ENCODE measurements around the gene NAA15.
"Not testable (repeated sequence)": the region's sequence is repeated elsewhere in the genome, so short reads cannot be mapped to it uniquely, and the experiment has no call there.

DNA sequence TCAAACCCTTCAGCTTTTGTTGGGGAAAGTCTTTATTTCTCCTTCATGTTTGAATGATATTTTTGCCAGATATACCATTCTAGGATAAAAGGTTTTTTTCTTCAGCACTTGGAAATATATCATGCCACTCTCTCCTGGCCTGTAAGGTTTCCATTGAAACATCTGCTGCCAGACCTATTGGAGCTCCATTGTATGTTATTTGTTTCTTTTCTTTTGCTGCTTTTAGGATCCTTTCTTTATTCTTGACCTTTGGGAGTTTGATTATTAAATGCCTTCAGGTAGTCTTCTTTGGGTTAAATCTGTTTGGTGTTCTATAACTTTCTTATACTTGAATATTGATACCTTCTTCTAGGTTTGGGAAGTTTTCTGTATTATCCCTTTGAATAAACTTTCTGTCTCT lies 167.5 kb downstream of the NAA15 start:
- TF ChIP-seq EP300, POLR2A, POLR2AphosphoS5 (IDR thresholded peaks at IDR 0.05): not testable (repeated sequence)
- TF ChIP-seq, protein P1, sequence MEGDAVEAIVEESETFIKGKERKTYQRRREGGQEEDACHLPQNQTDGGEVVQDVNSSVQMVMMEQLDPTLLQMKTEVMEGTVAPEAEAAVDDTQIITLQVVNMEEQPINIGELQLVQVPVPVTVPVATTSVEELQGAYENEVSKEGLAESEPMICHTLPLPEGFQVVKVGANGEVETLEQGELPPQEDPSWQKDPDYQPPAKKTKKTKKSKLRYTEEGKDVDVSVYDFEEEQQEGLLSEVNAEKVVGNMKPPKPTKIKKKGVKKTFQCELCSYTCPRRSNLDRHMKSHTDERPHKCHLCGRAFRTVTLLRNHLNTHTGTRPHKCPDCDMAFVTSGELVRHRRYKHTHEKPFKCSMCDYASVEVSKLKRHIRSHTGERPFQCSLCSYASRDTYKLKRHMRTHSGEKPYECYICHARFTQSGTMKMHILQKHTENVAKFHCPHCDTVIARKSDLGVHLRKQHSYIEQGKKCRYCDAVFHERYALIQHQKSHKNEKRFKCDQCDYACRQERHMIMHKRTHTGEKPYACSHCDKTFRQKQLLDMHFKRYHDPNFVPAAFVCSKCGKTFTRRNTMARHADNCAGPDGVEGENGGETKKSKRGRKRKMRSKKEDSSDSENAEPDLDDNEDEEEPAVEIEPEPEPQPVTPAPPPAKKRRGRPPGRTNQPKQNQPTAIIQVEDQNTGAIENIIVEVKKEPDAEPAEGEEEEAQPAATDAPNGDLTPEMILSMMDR (IDR thresholded peaks at IDR 0.05), result not testable (repeated sequence)

All from stomach (tissue), 4 donors.